H1 (cell line): ENCODE results near the gene DNAAF5. TPM values are rescaled to one million over a fixed set of nuclear protein-coding genes. Genes with fewer than 3 reads are reported as not detected.

Experiments
- MAFK ChIP-seq: IDR thresholded peaks from 2 replicates; pipeline ENCODE4 v1.6.1; 2012; ENCODE audit warnings: low read depth, mild to moderate bottlenecking, improper control_type of control experiment, low read length
- MAX ChIP-seq: IDR thresholded peaks from 2 replicates; pipeline ENCODE4 v1.6.1; 2012; ENCODE audit warnings: inconsistent platforms
- POU5F1 ChIP-seq: IDR thresholded peaks from 2 replicates; pipeline ENCODE4 v1.6.1; 2011; ENCODE audit warnings: low read depth, mild to moderate bottlenecking, low read length, moderate library complexity
- USF2 ChIP-seq: IDR thresholded peaks from 2 replicates; pipeline ENCODE4 v1.6.1; 2011; ENCODE audit warnings: low read length, improper control_type of control experiment
- polyA plus RNA-seq, 7 experiments: library from polyadenylated mRNA; depleted of rRNA in 3 of 7; stranded (reverse) in 5 of 7; unstranded in 2 of 7; fragments of >200 nt in 5 of 7; fragments of 200-250 nt in 2 of 7; gene quantifications; 1 replicate in 5 of 7; 2 replicates in 1 of 7; 4 replicates in 1 of 7; pipeline versions ENCODE4 v1.2.1 to v1.2.3, GENCODE V29; 2011 to 2013; ENCODE audit warnings: missing spikeins in 2 of 7, mixed read lengths in 2 of 7
- total RNA-seq: library from RNA; stranded (reverse); fragmentation: NEBNext Ultra II Directional; extraction: Animal tissue kit (Norgen Biotek cat#: 25700); gene quantifications from 2 replicates; pipeline ENCODE4 v1.2.1, GENCODE V29; 2021

Gene DNAAF5
- total and polyA plus RNA-seq, 2 of the 8 experiments (the other 6 are each of a cell fraction or from before 2014, with no cell fraction given), result 55.1 to 95.9 TPM

- TF ChIP-seq USF2 (no peak), POU5F1 (no peak), MAX (no peak), MAFK (no peak)
Measured at GRCh38 chr7:823649-824048, 97.2 kb downstream of the DNAAF5 start (continued).
